Hematopoietic multipotent progenitor cell treated with erythropoietin and hydrocortisone succinate and interleukin-3 and kit ligand, for 4 days (in vitro differentiated cells): Measurements from ENCODE around the gene WDSUB1.

Experiments
- DNase-seq: peaks from one replicate; pipeline ENCODE4 v3.0.0-alpha.2; 2015

WDSUB1 gene

DNA sequence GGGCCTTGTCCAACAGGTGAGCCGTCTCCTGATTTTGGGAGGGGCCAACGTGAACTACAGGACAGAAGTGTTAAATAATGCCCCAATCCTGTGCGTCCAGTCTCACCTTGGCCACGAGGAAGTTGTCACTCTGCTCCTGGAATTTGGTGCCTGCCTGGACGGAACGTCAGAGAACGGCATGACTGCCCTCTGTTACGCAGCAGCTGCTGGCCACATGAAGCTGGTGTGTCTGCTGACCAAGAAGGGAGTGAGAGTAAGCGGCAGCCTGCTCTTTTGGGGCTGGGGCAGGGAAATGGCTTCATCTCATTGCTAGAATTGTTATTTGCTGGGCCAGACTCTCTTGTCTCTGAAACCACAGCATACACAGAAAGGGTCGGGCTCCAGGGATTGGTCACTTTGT, 92.3 kb downstream of the WDSUB1 start:
- DNase-seq, result no peak

DNA sequence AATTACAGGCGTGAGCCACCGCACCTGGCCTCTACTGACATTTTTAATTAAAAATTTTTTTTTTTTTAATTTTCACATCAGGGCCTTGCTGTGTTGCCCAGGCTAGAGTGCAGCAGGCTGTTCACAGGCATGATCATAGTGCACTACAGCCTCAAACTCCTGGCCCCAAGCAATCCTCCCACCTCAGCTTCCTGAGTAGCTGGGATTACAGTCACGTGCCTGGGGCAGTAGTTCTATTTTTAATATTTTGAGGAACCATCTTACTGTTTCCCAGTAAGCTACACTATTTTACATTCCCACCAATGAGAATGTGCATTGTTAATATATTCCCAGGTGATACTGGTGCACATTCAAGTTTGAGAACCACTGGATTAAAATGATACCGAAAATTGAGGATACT, 92.7 kb downstream of the WDSUB1 start:
- DNase-seq, result no peak

DNA sequence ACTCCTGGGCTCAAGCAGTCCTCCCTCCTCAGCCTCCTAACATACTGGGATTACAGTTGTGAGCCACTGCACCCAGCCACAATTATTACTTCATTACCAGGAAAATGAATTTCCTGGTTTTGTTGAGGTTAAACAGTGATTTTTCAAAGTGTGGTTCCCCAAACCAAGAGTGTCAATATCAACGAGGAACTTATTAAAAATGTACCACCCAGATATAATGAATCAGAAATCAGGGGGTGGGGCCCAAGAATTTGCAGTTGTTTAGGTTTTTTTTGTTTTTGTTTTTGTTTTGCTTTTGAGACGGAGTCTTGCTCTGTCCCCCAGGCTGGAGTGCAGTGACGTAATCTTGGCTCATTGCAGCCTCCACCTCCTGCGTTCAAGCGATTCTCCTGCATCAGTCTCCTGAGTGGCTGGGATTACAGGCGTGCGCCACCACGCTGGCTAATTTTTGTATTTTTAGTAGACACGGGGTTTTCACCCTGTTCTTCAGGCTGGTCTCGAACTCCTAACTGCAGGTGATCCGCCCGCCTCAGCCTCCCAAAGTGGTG, 94.1 kb downstream of the WDSUB1 start:
- DNase-seq, result no peak

DNA sequence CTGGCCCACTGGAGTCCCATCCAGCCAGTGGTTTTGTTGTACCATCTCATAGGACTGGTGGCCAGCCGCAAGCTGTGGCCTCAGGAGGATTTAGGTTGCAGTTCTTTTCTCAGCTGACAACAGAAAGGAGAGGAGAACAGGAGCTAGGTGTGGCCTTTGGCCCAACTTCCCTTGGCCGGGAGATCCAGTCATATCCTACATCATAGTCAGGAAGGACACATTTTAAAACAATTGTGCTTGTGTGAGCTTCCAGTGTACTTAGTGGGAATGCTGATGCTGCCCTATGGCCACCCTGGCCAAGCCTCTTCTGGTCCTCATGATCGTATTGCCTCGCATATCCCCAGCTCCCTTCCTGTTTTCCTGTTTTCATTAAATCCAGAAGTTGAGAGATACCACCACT, 98.1 kb downstream of the WDSUB1 start:
- no peak for DNase-seq

DNA sequence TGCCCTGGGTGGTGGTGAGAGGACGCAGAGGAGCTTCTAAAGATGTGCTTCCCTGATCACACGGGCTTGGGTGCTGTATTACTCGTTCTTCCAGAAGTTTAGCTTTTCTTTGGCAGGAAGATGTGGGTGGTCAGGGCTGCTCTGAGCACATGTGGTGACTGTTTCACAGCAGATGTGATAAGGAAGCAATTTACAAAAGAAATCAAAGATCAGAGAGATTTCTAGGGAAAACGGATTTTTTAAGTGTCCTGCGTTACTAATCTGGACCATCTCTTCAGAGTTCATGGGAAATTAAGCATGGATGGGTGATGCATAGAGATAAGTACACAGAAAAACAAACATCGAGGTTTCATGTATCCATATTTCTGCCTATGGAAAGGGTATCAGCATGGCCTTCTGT, 99.4 kb downstream of the WDSUB1 start:
- DNase-seq, result no peak

DNA sequence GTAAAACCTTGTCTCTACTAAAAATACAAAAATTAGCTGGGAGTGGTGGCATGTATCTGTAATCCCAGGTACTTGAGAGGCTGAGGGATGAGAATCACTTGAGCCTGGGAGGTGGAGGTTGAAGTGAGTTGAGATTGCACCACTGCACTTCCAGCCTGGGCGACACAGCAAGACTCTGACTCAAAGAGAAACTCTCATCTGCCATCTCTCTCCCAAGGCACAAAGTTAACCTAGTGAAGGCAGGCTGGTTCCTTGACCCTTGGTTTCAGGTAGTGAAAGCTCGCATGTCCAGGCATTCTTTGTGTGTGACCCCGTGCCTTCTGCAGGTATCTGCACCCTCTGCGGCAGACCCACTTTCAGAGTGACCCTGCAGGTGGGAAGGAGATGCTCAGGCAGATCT, 100.0 kb downstream of the WDSUB1 start:
- DNase-seq, result no peak
